Mucosa of rectum (tissue), 2 donors: ENCODE results near the gene PITRM1.

ENCODE experiments used
- H3K27ac ChIP-seq, 2 donors: one replicate each; pipeline ENCODE4 v1.7.0; 2013; ENCODE audit warnings: inconsistent platforms in 2 of 2, low read depth in 2 of 2, low read length in 2 of 2
- H3K27me3 ChIP-seq, 2 donors: one replicate each; pipeline ENCODE4 v1.7.0; 2013; ENCODE audit warnings: low read length in 2 of 2; ENCODE audit not compliant: control insufficient read depth in 2 of 2, insufficient read depth in 2 of 2
- H3K36me3 ChIP-seq, 2 donors: one replicate each; pipeline ENCODE4 v1.7.0; 2013; ENCODE audit warnings: low read length in 2 of 2; ENCODE audit not compliant: control insufficient read depth in 2 of 2, insufficient read depth in 2 of 2
- H3K4me1 ChIP-seq, 2 donors: one replicate each; pipeline ENCODE4 v1.7.0; 2013; ENCODE audit warnings: low read length in 2 of 2, mild to moderate bottlenecking in 1 of 2; ENCODE audit not compliant: control insufficient read depth in 2 of 2, insufficient read depth in 2 of 2
- H3K4me3 ChIP-seq, 2 donors: one replicate each; pipeline ENCODE4 v1.7.0; 2013; ENCODE audit warnings: low read length in 2 of 2
- H3K9ac ChIP-seq, 2 donors: one replicate each; pipeline ENCODE4 v1.7.0; 2013; ENCODE audit warnings: low read length in 2 of 2, low read depth in 1 of 2, mild to moderate bottlenecking in 1 of 2
- H3K9me3 ChIP-seq, 2 donors: one replicate each; pipeline ENCODE4 v1.7.0; 2013; ENCODE audit warnings: low read length in 2 of 2; ENCODE audit not compliant: control insufficient read depth in 2 of 2
- donor health status: healthy.
- donor health status: Normal muscosa, but diverticular disease.

The PITRM1 gene

DNA sequence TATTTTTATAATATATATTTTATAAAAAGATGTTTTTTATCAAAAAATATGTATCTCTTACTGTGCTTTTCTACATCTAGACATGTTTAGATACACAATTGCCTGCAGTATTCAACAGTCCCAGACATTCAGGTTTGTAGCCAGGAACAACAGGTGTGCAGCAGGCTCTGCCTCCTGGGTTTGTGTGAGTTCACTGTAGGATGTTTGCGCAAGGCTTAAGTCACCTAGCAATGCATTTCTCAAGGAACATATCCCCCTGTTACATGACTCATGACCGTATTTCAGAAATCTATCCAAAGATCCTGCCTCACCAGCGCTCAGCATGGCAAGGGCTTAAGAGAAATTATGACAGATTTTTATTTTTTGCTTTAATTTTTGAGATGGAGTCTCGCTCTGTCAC, 41.5 kb downstream of the PITRM1 start:
- Histone ChIP-seq H3K27me3 (no peaks in the 10 kb centered on the region), H3K4me3 (no peak overlapping the region), H3K4me1 (peaks cover 0 to 2% of the 10 kb centered on the region in 2 donors), H3K36me3 (peaks cover 38 to 45% of the 10 kb centered on the region in 2 donors), H3K27ac (no peak overlapping the region), H3K9me3 (no peaks in the 10 kb centered on the region), H3K9ac (no peak overlapping the region)

DNA sequence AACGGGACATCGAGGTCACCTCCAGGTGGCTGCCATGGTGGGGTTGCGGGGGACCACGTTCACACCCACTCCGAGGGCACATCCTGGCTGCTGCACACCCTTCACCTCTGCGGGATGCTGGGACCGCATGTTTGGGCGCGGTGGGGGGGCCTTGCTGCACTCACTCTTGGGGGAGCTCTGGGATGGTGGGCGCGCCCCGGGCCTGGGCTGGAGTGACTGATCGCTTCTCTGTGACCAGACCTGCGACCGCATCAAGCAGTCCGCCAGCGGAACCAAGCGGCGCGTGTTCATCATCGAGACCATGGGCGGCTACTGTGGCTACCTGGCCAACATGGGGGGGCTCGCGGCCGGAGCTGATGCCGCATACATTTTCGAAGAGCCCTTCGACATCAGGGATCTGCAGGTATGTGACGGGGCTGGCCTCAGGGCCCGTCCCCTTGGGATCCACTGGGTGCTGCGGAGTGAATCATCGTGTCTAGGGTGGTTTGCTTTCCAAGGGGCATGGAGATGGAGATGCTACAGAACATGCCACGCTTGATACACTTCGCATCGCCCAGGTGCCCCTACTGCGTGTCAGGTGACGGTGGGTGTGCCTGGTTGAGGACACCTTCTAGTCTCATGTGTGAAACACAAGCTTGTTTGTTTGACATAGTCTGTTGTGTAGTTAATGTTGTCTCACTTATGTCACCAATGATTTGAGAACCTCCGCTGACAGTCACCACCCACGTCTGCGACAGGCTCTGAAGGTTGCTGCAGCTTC, 42.8 kb downstream of the PITRM1 start:
- H3K36me3 ChIP-seq, result peaks cover 32 to 39% of the 10 kb centered on the region in 2 donors
- peaks cover 0 to 2% of the 10 kb centered on the region in 2 donors for H3K4me1 ChIP-seq
- no peak overlapping the region for H3K27ac ChIP-seq
- H3K9me3 ChIP-seq, result no peaks in the 10 kb centered on the region
- no peaks in the 10 kb centered on the region for H3K27me3 ChIP-seq
- no peak overlapping the region for H3K4me3 ChIP-seq
- no peak overlapping the region for H3K9ac ChIP-seq

DNA sequence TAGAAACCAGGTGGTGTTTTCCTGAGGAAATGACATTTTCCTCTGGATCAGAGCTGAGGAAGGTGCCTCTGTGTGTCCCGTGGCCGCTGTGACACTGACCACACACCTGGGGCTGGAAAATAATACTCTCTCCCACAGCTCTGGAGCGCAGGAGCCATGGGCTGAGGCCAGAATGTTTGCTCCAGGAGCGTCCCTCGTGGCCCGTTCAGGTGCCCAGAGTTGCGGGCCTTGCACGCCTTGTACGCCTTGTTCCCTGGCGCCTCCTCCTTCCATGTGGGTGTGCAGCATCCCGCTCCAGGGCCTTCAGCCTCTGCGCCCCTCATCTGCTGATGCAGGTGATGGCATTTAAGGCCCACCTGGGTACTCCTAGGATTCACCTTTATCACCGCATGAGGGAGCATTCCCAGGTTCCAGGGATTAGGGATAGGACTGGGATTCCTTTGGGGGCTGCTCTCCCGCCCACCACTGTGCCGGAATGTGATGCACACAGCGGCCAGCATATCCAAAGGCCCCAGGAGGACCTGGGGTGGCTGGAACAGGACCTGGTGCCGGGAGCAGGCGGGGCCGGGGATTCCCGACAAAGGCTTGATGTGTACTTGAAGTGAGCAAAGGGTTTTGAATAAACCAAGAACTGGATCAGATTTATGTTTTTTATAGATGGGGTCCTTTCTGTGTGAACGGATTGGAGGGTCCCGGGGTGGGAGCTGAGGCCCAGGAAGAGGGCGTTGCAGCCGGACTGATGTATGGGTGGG, 44.0 kb downstream of the PITRM1 start:
- H3K9me3 ChIP-seq, result no peaks in the 10 kb centered on the region
- peaks cover 0 to 2% of the 10 kb centered on the region in 2 donors for H3K4me1 ChIP-seq
- no peak overlapping the region for H3K27ac ChIP-seq
- H3K27me3 ChIP-seq, result no peaks in the 10 kb centered on the region
- peaks cover 22 to 35% of the 10 kb centered on the region in 2 donors for H3K36me3 ChIP-seq
- H3K9ac ChIP-seq, result no peak overlapping the region
- H3K4me3 ChIP-seq, result no peak overlapping the region

DNA sequence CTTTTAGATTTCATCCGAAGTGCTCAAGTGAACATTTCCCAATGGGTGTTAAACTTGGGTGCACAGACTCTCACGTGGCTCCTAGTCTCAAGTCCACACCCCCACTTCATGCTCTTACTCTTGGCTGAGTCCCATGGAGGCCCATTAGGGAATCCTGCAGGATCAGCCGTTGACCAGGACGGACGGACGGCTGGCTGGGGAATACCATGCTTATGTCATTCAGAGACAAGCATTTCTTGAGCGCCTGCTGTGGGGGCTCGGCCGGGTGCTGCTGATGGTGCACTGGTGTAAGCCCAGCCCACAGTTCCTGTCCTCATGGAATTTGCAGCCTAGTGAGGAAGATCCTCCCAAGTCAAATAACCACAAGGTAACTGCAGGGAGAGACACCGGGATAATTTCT, 44.7 kb downstream of the PITRM1 start:
- no peak overlapping the region for H3K9ac ChIP-seq
- H3K4me1 ChIP-seq, result peaks cover 0 to 2% of the 10 kb centered on the region in 2 donors
- H3K27ac ChIP-seq, result no peak overlapping the region
- peaks cover 24 to 33% of the 10 kb centered on the region in 2 donors for H3K36me3 ChIP-seq
- H3K27me3 ChIP-seq, result no peaks in the 10 kb centered on the region
- no peak overlapping the region for H3K4me3 ChIP-seq
- no peaks in the 10 kb centered on the region for H3K9me3 ChIP-seq

DNA sequence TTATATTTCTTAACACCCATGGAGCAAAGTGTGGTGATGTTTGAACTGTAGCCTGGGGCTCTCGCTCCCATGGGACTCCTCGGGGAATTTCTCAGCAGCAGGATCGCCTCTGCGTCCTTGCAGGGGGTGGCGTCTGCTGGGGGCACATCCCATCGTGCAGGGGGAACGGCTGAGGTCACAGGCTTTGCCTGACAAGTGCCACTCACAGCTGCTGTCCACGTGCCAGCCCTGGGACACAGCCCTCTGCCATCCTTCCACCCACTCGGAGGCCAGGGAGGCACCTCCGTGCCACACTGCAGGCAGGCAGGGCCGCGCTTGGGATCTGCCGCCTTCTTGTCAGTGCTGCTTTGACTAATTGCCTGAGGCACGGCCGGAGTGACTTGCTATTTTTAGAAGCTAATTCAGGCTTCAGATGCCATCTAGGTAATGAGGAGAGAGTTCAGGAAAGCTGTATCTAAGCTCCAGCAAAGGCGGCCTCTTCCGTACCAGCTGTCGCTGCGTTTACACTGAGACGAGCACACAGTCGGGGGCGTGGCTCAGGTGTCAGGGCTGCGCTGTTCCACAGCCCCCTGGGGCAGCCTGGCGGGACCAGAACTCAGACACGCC, 45.7 kb downstream of the PITRM1 start:
- Histone ChIP-seq H3K27ac (no peak overlapping the region), H3K27me3 (no peaks in the 10 kb centered on the region), H3K9me3 (no peaks in the 10 kb centered on the region), H3K4me3 (no peak overlapping the region), H3K36me3 (peaks cover 20 to 32% of the 10 kb centered on the region in 2 donors), H3K4me1 (peaks cover 0 to 2% of the 10 kb centered on the region in 2 donors), H3K9ac (no peak overlapping the region)

DNA sequence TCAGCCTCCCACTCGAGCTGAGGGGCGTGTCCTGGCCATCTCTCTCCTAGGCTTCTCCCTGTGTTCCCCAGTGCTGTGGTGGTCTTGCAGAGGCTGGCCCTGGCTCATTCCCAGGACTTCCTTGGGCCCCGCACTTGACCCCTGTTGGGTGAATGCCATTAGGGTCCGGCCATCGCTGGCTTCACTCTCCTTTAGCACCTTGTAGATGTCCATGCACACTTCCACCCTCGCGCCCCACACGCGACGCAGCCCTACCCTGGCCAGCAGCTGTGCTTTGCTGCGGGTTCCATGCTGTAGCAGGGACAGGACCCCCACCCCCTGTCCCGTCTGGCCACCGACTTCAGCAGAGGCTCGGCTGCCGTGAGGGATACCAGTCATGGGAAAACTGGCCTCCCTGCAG, 46.3 kb downstream of the PITRM1 start:
- peaks cover 20 to 32% of the 10 kb centered on the region in 2 donors for H3K36me3 ChIP-seq
- no peaks in the 10 kb centered on the region for H3K9me3 ChIP-seq
- no peak overlapping the region for H3K27ac ChIP-seq
- H3K4me3 ChIP-seq, result no peak overlapping the region
- H3K27me3 ChIP-seq, result no peaks in the 10 kb centered on the region
- peaks cover 0 to 2% of the 10 kb centered on the region in 2 donors for H3K4me1 ChIP-seq
- no peak overlapping the region for H3K9ac ChIP-seq

DNA sequence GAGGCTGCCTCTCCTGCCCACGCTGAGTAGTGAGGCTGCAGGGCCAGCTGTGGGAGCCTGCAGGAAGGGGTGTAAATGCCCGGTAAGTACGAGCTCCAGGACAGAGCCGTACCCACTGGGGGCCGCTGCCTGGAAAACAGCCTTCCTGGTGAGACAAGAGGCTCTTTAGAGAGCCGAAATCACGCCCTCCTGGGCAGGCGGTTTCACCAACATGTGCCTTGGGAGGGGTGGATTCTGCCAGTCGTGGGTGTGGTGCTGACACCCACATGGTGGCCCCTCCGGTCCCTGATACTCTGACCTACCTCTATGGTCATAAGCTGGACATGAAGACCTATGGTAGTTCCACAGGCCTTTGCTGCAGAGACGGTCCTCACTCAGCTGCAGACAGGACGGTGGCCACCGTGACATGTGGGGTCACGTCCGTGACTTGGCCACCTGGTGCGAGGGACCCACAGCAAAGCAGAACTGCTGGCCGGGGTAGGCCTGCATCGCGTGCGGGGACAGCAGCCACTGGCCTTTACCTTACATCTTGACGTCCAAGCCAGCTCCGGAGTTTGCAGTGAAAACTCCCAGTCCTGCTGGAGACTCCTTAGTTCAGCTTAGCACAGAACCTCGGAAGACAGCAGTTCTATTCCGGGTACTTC, 46.9 kb downstream of the PITRM1 start:
- Histone ChIP-seq H3K4me1 (peaks cover 0 to 2% of the 10 kb centered on the region in 2 donors), H3K9ac (no peak overlapping the region), H3K36me3 (peaks cover 17 to 29% of the 10 kb centered on the region in 2 donors), H3K4me3 (no peak overlapping the region), H3K9me3 (no peaks in the 10 kb centered on the region), H3K27ac (no peak overlapping the region), H3K27me3 (no peaks in the 10 kb centered on the region)

DNA sequence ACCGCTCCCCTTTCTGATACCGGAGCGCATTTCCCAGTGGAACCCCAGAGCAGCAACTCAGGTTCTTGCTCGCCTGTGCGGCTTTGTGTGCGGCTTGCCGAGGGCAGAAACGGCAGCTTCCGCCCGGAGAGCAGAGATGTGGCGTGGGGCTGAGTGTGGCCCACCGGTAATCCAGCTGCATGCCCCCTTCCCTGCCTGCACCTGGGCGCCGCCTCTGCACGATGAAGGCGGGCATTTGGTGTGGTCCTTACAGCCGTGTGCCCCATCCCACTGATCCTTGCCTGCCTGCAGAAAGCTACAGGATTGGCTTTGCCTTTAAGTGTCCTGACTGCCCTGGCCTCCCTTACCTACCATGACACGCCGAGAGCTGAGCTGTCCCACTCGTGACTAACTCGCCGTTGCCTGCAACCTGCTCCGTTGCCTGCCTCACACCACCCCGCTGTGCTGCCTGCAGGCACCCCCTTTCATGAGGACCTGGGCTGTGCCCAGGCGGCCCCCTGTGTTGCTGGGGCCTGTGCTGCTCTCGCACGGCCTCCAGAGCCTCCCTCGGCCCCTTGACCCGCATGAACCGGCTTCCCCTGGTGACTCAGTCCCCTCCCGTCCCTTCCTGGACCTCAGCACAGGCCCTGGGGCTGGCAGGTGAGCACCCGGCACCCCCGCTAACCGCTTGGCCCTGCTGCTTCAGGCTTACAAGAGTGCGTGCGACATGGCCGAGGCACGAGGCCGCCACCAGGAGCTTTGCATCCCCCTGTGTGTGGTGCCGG, 48.0 kb downstream of the PITRM1 start:
- H3K27ac ChIP-seq, result no peak overlapping the region
- no peak overlapping the region for H3K9ac ChIP-seq
- no peaks in the 10 kb centered on the region for H3K9me3 ChIP-seq
- H3K4me3 ChIP-seq, result no peak overlapping the region
- H3K27me3 ChIP-seq, result no peaks in the 10 kb centered on the region
- H3K36me3 ChIP-seq, result peaks cover 17 to 25% of the 10 kb centered on the region in 2 donors
- H3K4me1 ChIP-seq, result peaks cover 0 to 2% of the 10 kb centered on the region in 2 donors

DNA sequence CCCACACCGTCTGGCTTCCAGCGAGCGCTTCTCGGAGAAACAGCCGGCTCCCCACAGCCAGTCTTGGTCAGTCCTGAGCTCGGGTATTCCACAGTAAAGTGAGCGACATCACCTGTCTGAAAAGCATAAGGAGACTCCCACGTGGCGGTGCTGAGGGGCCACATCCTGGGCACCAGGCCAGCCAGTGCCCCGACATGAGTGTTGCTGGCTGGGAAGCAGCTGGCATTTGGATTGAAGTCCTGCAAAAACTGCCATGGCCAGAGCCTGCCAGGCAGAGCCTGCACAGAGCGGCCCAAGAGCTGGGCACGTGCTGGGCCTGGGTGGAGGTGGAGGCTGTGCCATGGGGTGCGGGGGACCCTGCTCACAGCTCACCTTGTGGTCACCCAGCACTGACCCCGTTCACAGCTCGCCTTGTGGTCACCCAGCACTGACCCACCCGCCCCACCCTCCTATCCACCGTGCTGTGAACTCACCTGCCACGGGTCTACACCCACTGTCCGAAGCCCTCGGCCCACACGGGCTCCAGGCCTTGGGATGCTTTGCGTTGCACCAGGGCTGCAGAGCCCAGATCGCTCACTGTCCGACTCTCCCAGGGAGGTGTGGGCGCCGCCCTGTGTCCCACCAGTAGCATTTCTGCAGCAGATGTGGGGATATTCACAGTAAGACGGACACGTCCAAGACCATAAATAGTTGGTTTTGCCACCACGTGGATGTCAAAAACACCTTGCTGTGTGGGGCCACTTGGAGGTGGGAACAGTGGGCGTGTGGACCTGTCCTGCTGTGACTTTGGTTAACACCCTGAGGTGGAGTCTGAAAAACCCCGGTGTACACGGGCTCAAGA, 48.8 kb downstream of the PITRM1 start:
- Histone ChIP-seq H3K27me3 (no peaks in the 10 kb centered on the region), H3K9me3 (no peaks in the 10 kb centered on the region), H3K9ac (no peak overlapping the region), H3K4me3 (no peak overlapping the region), H3K27ac (no peak overlapping the region), H3K4me1 (peaks cover 0 to 4% of the 10 kb centered on the region in 2 donors), H3K36me3 (peaks cover 14 to 22% of the 10 kb centered on the region in 2 donors)
